Measurements from ENCODE around the gene CHI3L2.

The CHI3L2 gene

GRCh38 chr1:111275780-111276433 lies 48.4 kb downstream of the CHI3L2 start:
- TF ChIP-seq ZFX (IDR thresholded peaks at IDR 0.05) = no peak
- TF ChIP-seq CTCF (conservative IDR thresholded peaks at IDR 0.05) = no peak
- no peak overlapping the region for H3K27ac ChIP-seq

- H3K27ac ChIP-seq = no peak overlapping the region
- no peak for TF ChIP-seq ZFX (IDR thresholded peaks at IDR 0.05)
- TF ChIP-seq CTCF (conservative IDR thresholded peaks at IDR 0.05) = no peak
These were observed 51.6 kb downstream of the CHI3L2 start for GRCh38 chr1:111279144-111279543.

- no peak for TF ChIP-seq ZFX (IDR thresholded peaks at IDR 0.05)
- no peak for TF ChIP-seq CTCF (conservative IDR thresholded peaks at IDR 0.05)
These were observed 52.8 kb downstream of the CHI3L2 start for GRCh38 chr1:111280267-111280666.

GRCh38 chr1:111281411-111281810 lies 53.9 kb downstream of the CHI3L2 start:
- H3K27ac ChIP-seq = no peak overlapping the region
- TF ChIP-seq CTCF (conservative IDR thresholded peaks at IDR 0.05) (no peak), ZFX (IDR thresholded peaks at IDR 0.05) (no peak)

More at GRCh38 chr1:111280267-111280666, 52.8 kb downstream of the CHI3L2 start:
- no peak overlapping the region for H3K27ac ChIP-seq

- no peak overlapping the region for H3K27ac ChIP-seq
- TF ChIP-seq CTCF (conservative IDR thresholded peaks at IDR 0.05) (no peak), ZFX (IDR thresholded peaks at IDR 0.05) (no peak)
These were observed 56.3 kb downstream of the CHI3L2 start for GRCh38 chr1:111283838-111284237.

GRCh38 chr1:111285879-111286278 lies 58.4 kb downstream of the CHI3L2 start:
- TF ChIP-seq CTCF (conservative IDR thresholded peaks at IDR 0.05) (no peak), ZFX (IDR thresholded peaks at IDR 0.05) (no peak)
- H3K27ac ChIP-seq = no peak overlapping the region

- no peak overlapping the region for H3K27ac ChIP-seq
- no peak for TF ChIP-seq CTCF (conservative IDR thresholded peaks at IDR 0.05)
- no peak for TF ChIP-seq ZFX (IDR thresholded peaks at IDR 0.05)
These were observed 59.4 kb downstream of the CHI3L2 start for GRCh38 chr1:111286912-111287311.
